NOMO-1 (cell line): Measurements from ENCODE around the gene NEMP2.
"Not testable (repeated sequence)": the region's sequence is repeated elsewhere in the genome, so short reads cannot be mapped to it uniquely, and the experiment has no call there.

ENCODE experiments used
- DNase-seq, 2 experiments: peaks; one replicate each; lab custom pipeline; 2025; ENCODE audit not compliant: unreplicated experiment in 2 of 2; lab: John Stamatoyannopoulos, UW

Gene NEMP2

GRCh38 chr2:190497428-190497827, 37.1 kb downstream of the NEMP2 start:
- no peak for DNase-seq

- DNase-seq = not testable (repeated sequence)
Observed at GRCh38 chr2:190494600-190495227, 39.8 kb downstream of the NEMP2 start.

- no peak for DNase-seq
Observed at GRCh38 chr2:190493095-190493494, 41.4 kb downstream of the NEMP2 start.

GRCh38 chr2:190490502-190490901, 44.0 kb downstream of the NEMP2 start:
- DNase-seq = no peak

- DNase-seq = no peak
Observed at GRCh38 chr2:190489475-190489874, 45.0 kb downstream of the NEMP2 start.

- no peak for DNase-seq
Observed at GRCh38 chr2:190488516-190489233, 45.8 kb downstream of the NEMP2 start.

GRCh38 chr2:190486037-190486623, 48.4 kb downstream of the NEMP2 start:
- DNase-seq = no peak

GRCh38 chr2:190482451-190482850, 52.1 kb downstream of the NEMP2 start:
- no peak for DNase-seq

GRCh38 chr2:190481339-190481738, 53.2 kb downstream of the NEMP2 start:
- no peak for DNase-seq

- DNase-seq = no peak
Observed at GRCh38 chr2:190478572-190479195, 55.8 kb downstream of the NEMP2 start.

GRCh38 chr2:190477661-190478454, 56.7 kb downstream of the NEMP2 start:
- no peak for DNase-seq

- DNase-seq = no peak
Observed at GRCh38 chr2:190470256-190470826, 64.2 kb downstream of the NEMP2 start.

- DNase-seq = no peak
Observed at GRCh38 chr2:190469771-190470170, 64.8 kb downstream of the NEMP2 start.

GRCh38 chr2:190468814-190469569, 65.5 kb downstream of the NEMP2 start:
- no peak for DNase-seq

- not testable (repeated sequence) for DNase-seq
Observed at GRCh38 chr2:190468354-190468753, 66.2 kb downstream of the NEMP2 start.

GRCh38 chr2:190467575-190468083, 66.9 kb downstream of the NEMP2 start:
- no peak for DNase-seq

GRCh38 chr2:190466819-190467446, 67.6 kb downstream of the NEMP2 start:
- DNase-seq = no peak

- peak in 1 of 2 experiments; percentile 2 for DNase-seq
Observed at GRCh38 chr2:190465060-190465459, 69.5 kb downstream of the NEMP2 start.

- no peak for DNase-seq
Observed at GRCh38 chr2:190462611-190463010, 71.9 kb downstream of the NEMP2 start.
